Measurements from ENCODE around the gene CD52. TPM values are rescaled to one million over a fixed set of nuclear protein-coding genes. Genes with fewer than 3 reads are reported as not detected.

Gene CD52
- total and polyA plus RNA-seq, 2 of the 13 experiments (the other 11 are each of a cell fraction or from before 2014, with no cell fraction given): 0.32 TPM; not detected in 1

DNA sequence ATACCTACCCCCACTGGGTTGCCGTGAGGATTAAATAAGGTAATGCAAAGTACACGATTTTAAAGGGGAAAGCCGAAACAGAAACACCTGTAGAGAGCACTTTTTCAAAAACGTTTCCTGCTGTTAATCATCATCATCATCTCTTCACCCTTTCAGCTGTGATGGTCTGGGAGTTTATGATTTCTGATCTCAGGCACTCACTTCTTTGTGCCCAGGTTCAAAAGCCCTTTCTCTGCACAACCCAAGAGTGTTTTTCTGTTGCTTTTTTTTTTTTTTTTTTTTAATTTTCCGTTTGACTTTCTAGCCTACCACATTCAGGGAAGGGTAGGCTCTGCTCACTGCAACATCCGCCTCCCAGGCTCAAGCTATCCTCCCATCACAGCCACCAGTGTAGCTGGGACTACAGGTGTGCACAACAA is 10.4 kb upstream of the CD52 start:
- H3K9me3 ChIP-seq (ENCODE audit: low read length): no peaks in the 10 kb centered on the region
- no peaks in the 10 kb centered on the region for H3K79me2 ChIP-seq (ENCODE audit: insufficient read depth, low read length)
- in situ Hi-C loops (cut with HindIII; ENCODE audit: extremely low pct_ligation_motif_present, low pct_unique_long_range_greater_than_20kb): no loop called here
- ChIA-PET CTCF (ENCODE audit: low intra/inter-chr PET ratio, low total read pairs) (no interaction called here), POLR2A (interaction anchor here (0.7 to 1.3 kb wide), 2 partner anchors 45 to 110 kb away, joined by 3 to 4 read pairs; no protein-coding TSS in a partner anchor)
- 34% methylated on average over 6 of the region's 6 CpGs for WGBS (ENCODE audit: low lambda C conversion rate)
- H3K9ac ChIP-seq (ENCODE audit: insufficient read depth, low read depth, low read length): peak overlapping the region; percentile 81
- H4K20me1 ChIP-seq (ENCODE audit: insufficient read depth, low read length): no peaks in the 10 kb centered on the region
- peak overlapping the region; percentile 96 for H2AFZ ChIP-seq (ENCODE audit: low read length)
- peaks cover 39% of the 10 kb centered on the region for H3K4me1 ChIP-seq (ENCODE audit: insufficient read depth, low read length)
- BruUV-seq (replicated peaks): no TSS peak
- H3K4me2 ChIP-seq (ENCODE audit: low read depth, low read length): peak overlapping the region; percentile 95
- no peak for FAIRE-seq
- ATAC-seq: no peak
- peak overlapping the region; percentile 66 for H3K27ac ChIP-seq (ENCODE audit: extremely low read length, insufficient read depth, low read length)
- TF ChIP-seq BRCA1 (CRISPR knock-in tag; IDR thresholded peaks at IDR 0.05): no peak
- TF ChIP-seq, protein P1, sequence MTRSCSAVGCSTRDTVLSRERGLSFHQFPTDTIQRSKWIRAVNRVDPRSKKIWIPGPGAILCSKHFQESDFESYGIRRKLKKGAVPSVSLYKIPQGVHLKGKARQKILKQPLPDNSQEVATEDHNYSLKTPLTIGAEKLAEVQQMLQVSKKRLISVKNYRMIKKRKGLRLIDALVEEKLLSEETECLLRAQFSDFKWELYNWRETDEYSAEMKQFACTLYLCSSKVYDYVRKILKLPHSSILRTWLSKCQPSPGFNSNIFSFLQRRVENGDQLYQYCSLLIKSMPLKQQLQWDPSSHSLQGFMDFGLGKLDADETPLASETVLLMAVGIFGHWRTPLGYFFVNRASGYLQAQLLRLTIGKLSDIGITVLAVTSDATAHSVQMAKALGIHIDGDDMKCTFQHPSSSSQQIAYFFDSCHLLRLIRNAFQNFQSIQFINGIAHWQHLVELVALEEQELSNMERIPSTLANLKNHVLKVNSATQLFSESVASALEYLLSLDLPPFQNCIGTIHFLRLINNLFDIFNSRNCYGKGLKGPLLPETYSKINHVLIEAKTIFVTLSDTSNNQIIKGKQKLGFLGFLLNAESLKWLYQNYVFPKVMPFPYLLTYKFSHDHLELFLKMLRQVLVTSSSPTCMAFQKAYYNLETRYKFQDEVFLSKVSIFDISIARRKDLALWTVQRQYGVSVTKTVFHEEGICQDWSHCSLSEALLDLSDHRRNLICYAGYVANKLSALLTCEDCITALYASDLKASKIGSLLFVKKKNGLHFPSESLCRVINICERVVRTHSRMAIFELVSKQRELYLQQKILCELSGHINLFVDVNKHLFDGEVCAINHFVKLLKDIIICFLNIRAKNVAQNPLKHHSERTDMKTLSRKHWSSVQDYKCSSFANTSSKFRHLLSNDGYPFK (CRISPR knock-in tag; IDR thresholded peaks at IDR 0.05; ENCODE audit: borderline replicate concordance): no peak
- TF ChIP-seq ZNF570 (CRISPR knock-in tag; IDR thresholded peaks at IDR 0.05; ENCODE audit: borderline replicate concordance): no peak
- no peak for TF ChIP-seq NR1H2 (CRISPR knock-in tag; IDR thresholded peaks at IDR 0.05; ENCODE audit: borderline replicate concordance, low read depth)
- no peak for TF ChIP-seq SP5 (CRISPR knock-in tag; IDR thresholded peaks at IDR 0.05; ENCODE audit: borderline replicate concordance, low read depth)
- no peak for TF ChIP-seq SNAPC4 (CRISPR knock-in tag; IDR thresholded peaks at IDR 0.05)
- TF ChIP-seq FOXC1 (CRISPR knock-in tag; IDR thresholded peaks at IDR 0.05; ENCODE audit: borderline replicate concordance): no peak
- no peak for TF ChIP-seq PAF1 (CRISPR knock-in tag; IDR thresholded peaks at IDR 0.05)
- TF ChIP-seq, protein P2, sequence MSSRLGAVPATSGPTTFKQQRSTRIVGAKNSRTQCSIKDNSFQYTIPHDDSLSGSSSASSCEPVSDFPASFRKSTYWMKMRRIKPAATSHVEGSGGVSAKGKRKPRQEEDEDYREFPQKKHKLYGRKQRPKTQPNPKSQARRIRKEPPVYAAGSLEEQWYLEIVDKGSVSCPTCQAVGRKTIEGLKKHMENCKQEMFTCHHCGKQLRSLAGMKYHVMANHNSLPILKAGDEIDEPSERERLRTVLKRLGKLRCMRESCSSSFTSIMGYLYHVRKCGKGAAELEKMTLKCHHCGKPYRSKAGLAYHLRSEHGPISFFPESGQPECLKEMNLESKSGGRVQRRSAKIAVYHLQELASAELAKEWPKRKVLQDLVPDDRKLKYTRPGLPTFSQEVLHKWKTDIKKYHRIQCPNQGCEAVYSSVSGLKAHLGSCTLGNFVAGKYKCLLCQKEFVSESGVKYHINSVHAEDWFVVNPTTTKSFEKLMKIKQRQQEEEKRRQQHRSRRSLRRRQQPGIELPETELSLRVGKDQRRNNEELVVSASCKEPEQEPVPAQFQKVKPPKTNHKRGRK (CRISPR knock-in tag; IDR thresholded peaks at IDR 0.05): no peak
- no peak for TF ChIP-seq WIZ (CRISPR knock-in tag; IDR thresholded peaks at IDR 0.05)
- peak overlapping the region; percentile 57 to 98 (median 90); a peak in 5 of 6 replicates for H3K4me3 ChIP-seq (replicated peaks in 1 of 3; ENCODE audit: insufficient read depth in 1 of 3, low read depth in 2 of 3, low read length in 3 of 3)
- no peaks in the 10 kb centered on the region for H3K36me3 ChIP-seq (replicated peaks in 1 of 2; ENCODE audit: control insufficient read depth in 1 of 2, insufficient read depth in 2 of 2, low read length in 2 of 2)
- no peaks in the 10 kb centered on the region; a peak in 1 of 5 replicates for H3K27me3 ChIP-seq (ENCODE audit: control insufficient read depth in 1 of 2, insufficient read depth in 2 of 2, low read length in 2 of 2)
- intact Hi-C loops (cut with micrococcal nuclease; ENCODE audit: unreplicated experiment): loop anchor here (2.0 kb wide), 1 partner anchor 43 kb away; no protein-coding TSS in a partner anchor
- DNase-seq (ENCODE audit: low spot score): no peak

All from HepG2 (cell line).